Urothelium cell line (cell line): ENCODE data around the gene PDPN.
A peak's percentile ranks its signal among the peaks of the same experiment; 100 is the strongest.

Experiments used
- DNase-seq: peaks from one replicate; pipeline ENCODE4 v3.0.0; 2011; ENCODE audit warnings: low spot score, mixed read lengths
- FAIRE-seq: peaks from 2 replicates; lab custom pipeline; 2011; peaks lifted over from hg19 to GRCh38; lab: Jason Lieb, UNC

The PDPN gene

DNA sequence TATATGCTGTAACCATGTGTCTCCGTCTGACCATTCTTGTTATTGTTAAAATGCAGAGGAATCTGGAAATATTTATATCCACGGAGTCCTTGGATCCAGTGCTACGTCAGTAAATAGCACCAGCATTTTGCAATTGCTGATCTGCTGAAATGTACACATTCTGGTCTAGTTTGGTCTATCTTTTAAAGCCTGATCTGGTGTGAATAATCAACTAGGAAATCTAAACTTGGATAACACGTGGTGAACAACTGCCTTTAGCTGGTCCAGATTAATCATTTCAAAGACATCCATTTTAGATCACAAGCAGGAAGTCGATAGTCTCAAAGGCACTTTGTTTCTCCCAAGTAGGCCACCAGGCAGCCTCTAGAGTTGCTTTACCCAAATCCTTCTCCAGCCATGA is 32.6 kb downstream of the PDPN start:
- no peak for FAIRE-seq
- no peak for DNase-seq

DNA sequence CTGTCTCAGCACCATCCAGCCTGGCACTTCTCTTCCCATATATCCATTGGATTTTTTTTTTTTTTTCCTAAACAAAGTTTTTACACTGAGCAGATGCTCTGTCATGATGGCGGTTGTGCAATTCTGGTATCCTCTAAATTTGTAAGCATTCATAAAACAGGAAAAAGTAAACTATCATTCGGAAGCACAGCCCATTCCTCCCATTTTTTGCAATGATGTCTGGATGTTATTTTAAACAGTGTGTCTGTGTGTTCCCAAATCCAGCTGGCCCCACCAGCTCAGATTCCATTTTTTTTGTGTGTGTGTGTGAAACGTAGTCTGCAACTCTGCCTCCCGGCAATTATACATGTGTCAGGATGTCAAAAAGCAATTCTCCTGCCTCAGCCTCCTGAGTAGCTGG is 33.5 kb downstream of the PDPN start:
- DNase-seq = no peak
- no peak for FAIRE-seq

DNA sequence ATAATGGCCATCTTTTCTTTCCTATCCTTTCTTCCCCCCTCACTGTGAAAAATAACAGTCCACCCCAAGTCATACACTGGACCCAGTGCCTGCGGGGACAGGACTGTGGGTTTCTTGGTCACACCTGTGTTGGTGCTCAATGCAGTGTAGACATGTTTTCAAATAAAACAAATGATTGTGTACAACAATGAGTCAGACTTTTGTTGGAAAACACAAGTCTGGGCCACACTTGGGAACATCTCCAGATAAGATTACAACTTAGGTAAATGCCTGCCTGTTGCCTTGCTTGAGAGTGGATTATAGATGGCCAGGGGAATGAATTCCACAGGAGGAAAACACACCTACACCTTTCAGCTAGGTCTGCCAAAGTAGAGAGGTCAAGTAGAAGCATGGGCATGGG is 34.1 kb downstream of the PDPN start:
- no peak for FAIRE-seq
- DNase-seq = no peak

DNA sequence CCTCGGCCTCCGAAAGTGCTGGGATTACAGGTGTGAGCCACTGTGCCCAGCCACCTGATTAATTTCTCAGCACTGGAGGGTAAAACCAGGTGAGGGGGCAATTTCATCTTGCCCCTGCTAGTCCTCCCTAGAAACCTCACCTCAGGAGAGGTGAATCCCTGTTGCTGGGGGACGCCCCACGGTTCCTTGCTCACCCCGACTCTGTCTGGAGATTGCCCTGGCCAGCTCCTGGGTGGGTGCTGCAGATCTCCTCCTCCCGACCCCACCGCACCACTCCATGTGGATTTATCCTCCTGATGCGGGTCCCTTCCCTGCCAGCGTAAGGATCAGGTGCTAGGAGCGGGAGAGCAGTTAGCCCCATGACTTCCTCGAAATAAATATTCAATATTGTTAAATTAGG is 34.9 kb downstream of the PDPN start:
- FAIRE-seq (no peak), DNase-seq (no peak)

DNA sequence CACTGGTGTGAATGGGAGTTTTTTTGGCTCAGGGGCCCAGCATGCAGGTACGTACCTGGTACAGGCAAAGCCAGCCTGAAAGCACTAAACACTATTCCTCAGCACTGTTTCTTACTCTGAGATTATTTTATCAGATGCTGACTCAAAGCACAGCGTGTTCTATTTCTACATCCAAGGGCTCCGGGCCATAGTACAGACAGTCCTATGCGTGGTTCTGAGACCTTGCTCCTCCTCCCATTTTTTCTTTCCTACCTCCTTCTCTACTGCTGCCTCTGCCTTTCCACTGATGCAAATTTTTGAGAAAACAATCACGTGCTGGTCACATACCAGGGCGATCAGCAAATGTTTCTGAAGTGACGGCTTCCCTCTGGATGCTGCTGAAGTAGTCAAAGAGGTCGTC is 36.3 kb downstream of the PDPN start:
- FAIRE-seq = no peak
- DNase-seq = no peak

DNA sequence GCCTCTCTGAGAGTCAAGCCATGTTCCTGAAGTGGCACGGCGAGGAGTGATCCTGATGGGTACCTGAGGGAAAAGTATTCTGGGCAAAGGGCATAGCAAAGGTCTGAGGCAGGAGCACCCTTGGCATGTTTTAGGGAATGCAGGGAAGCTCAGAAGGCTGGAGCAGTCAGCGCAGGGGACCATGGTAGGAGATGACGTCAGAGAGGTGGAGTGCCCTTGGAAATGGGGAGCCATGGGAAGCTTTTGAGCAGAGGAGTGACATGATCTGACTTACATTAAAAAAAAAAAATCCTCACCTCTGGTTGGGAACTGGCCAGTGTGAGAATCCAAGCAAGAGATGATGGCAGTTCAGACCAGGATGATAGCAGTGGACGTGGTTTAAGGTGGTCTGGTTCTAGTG is 37.2 kb downstream of the PDPN start:
- no peak for FAIRE-seq
- no peak for DNase-seq

DNA sequence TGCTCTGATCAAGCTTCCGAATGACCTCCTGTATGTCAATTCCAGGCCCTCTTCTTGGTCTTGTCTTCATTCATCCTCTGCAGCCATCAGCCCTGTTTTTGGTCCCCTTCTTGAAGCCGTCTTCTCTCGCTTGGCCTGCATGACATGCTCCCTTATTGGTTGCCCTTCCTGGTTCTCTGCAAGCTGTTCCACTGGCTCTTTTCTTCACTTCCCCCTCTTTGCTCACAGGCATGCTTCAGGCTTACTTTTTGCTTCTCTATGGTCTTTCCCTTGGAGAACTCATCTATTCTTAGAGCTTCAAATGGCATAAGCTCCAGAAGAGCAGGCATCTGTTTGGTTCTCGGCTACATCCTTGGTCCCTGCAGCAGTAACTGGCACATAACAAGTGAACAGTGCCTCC is 38.8 kb downstream of the PDPN start:
- FAIRE-seq (no peak), DNase-seq (no peak)

DNA sequence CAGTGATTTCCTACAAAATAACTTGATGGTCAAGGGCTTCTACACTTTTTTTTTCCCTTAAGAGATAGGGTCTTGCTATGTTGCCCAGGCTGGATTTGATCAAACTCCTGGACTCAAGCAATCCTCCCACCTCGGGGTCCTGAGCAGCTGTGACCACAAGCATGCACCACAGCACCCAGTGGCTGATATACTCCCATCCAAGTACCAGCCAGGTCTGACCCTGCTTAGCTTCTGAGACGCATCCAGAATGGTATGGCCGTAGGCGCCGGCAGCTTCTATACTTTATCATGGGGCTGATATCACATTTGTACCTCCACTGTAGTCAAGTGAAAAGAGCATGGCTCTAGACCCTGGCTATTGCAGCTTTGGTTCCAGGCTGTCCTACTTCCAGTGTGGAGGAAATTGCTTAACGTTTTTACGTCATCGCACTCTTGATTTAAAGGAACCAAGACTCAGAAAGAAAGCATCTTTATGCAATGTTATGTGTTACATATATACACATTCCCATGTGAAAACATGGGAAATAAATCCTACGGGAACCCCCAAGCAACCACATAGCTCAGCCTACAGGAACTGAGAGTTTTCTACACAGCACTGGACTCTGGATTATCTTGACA is 39.5 kb downstream of the PDPN start:
- DNase-seq (no peak), FAIRE-seq (no peak)

DNA sequence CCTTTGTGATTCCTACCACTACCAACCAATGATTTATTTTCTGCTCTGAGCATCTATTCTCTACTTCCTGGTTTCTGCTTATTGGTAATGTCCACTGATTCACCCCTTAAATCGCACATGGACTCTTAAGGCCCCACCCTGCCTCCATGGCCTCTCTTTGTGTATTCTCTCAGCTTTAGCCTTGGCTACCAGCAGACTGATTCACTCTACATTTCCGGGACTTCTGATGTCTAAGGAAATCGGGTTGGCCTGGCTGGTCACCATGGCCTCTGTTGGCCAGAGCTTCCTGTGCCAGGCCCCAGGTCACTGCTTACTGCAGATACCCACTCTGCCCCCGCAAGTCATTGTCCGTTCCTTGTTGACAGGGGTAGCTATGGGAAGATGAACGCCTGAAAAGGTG is 40.9 kb downstream of the PDPN start:
- no peak for FAIRE-seq

DNA sequence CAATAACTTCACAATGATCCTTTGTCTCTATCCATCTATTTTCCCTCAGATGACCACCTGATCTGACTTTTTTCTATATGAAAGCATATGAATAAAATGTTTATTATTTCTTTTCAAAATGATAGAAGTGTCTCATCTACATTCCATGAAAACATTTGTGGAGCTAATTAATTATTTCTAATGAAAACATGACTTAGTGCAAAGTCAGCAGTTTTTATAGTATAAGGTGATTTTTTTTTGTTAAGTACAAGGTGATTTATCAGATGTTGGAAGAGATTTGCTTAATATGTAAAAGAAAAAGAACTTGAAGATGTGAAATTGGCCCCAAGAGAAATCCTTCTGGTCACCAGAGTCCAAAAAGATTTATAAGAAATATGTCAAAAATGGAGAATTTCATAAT is 43.5 kb downstream of the PDPN start:
- FAIRE-seq = no peak
- no peak for DNase-seq

More for the DNA sequence above, 40.9 kb downstream of the PDPN start:
- no peak for DNase-seq

DNA sequence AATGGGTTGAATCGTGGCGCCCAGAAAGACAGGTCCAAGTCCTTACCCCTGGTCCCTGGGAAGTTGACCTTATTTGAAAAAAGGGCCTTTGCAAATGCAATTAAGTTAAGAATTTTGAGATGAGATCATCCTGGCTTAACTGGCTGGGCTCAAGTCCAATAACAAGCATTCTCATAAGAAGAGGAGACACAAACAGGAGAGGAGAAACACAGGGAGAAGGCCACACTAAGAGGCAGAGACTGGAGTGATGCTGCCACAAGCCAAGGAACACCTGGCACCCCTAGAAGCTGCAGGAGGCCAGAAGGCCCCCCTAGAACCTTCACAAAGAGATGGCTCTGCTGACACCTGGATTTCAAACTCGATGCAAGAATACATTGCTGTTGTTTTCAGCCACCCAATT is 44.6 kb downstream of the PDPN start:
- DNase-seq (peak; percentile 51), FAIRE-seq (no peak)

DNA sequence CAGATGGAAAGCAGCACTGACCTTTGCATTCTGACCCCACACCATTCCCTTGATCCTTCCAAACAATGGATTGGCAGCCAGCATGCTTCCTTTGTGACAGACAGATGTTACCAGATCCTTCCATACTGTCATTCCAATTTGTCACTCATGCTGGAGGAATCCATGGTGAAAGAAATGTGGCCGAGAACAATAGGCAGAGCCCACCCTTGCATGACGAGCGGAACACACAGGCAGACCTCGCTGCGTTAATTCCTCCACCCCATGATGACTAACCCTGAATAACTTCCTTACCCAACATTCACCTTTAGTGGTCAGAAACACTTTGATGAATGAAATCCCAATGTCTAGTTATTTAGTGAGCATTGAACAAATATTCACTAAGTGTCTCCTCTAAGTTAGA is 45.1 kb downstream of the PDPN start:
- FAIRE-seq (peak; percentile 50), DNase-seq (peak; percentile 78)

DNA sequence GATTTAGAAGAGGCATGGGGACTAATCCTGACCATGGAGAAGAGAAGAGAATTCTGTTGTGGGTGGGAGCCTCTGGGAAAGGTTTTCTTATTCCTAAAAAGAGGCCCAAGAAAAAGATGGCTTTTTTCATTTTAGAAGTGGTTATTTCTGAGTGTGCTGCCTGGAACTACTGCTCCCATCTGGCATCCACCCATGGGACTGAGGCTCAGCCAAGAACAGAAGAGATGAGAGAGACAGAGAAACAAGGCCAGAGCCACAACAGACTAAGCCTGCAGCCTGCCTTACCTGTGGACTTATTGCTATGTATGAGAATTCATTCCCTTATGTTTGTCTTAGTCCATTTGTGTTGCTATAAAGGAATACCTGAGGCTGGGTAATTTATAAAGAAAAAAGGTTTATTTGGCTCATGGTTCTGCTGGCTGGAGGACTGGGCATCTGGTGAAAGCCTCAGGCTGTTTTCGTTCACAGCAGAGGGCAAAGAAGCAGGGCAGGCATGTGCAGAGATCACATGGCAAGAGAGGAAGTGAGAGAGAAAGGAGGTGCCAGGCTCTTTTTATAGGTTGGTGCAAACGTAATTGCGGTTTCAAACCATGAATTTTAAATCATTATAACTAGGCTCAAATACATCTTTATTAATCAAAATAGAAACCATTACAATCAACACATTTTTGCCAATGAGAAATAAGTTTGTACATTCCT is 58.8 kb downstream of the PDPN start:
- FAIRE-seq (no peak), DNase-seq (no peak)

DNA sequence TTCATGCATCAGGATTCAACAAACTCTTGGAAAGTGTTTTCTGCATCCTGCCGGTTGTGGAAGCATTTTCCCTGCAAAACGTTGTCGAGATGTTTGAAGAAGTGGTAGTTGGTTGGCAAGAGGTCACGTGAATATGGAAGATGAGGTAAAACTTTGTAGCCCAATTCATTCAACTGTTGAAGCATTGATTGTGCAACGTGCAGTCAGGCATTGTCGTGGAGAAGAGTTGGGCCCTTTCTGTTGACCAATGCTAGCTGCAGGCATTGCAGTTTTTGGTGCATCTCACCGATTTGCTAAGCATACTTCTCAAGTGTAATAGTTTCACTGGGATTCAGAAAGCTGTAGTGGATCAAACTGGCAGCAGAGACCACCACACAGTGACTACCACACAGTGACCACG is 59.4 kb downstream of the PDPN start:
- no peak for DNase-seq
- FAIRE-seq = no peak

DNA sequence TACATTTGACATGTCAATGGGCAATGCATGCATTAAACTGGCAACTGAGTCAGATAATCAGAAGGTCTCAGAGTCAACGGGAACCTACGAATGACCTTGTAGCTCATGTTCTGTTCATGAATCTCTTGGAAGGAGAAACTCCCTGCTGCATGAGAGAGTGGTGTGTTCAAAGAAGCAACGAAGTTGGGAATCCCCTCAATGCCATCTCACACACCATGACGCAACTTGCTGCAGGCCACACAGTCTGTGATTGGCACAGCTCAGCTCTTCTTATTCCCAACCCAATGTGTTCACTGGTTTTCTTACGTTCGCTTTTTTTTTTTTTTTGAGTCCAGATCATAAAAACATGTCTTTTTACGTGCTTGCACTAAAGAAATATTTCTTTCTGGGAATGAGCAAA is 62.9 kb downstream of the PDPN start:
- FAIRE-seq (no peak), DNase-seq (no peak)

DNA sequence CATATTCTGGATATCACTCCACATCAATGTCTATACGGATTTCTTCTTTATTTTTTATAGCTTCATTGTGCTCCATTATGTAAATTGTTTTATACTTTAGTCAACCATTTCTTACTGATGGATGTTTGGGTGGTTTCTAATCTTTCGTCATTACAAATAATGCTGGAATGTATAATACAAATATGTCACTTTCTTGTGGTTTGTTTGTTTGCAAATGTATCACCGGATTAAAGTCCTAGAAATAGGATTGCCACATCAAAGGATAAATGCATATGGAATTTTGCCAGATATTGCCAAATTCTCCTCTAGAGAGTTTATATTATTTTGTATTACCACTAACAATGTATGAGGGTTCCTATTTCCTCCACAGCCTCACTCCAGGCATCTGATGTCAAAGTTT is 67.6 kb downstream of the PDPN start:
- no peak for DNase-seq

DNA sequence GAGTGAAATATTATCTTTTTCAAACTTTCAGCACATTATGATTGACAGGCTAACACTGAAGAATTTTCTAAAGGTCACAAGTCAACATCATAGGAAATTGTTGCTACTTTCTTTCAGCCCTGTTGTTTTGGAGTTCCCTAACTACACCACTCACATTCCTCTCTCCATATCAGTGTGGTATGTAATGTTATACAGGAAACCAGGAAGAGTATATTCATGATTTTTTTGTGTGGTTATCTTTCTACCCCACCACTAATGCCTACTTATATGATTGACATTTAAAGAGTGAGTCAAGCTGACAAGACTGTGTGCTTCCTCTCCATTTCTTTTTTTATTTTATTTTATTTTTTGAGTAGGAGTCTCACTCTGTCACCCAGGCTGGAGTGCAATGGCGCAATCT is 68.6 kb downstream of the PDPN start:
- FAIRE-seq (no peak), DNase-seq (no peak)

More for the DNA sequence above, 67.6 kb downstream of the PDPN start:
- no peak for FAIRE-seq

DNA sequence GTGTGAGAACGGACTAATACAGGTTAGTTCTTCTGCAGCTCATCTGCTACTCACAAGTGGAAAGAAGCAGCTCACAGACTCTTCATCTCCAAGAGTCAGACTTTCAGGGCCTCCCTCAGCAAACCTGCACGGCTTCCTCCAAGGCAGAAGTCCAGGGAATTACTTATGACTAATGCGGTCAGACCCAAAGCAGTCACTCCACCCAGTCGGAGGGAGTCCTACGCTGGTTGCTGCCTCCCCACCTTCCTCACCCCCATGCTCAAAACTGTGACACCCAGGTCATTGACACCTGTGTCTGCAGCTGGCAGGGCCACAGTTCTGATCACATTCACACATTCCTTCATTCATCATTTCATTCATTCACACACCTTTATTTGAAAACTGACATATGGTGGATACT is 77.9 kb downstream of the PDPN start:
- FAIRE-seq = peak; percentile 46
- peak; percentile 80 for DNase-seq

DNA sequence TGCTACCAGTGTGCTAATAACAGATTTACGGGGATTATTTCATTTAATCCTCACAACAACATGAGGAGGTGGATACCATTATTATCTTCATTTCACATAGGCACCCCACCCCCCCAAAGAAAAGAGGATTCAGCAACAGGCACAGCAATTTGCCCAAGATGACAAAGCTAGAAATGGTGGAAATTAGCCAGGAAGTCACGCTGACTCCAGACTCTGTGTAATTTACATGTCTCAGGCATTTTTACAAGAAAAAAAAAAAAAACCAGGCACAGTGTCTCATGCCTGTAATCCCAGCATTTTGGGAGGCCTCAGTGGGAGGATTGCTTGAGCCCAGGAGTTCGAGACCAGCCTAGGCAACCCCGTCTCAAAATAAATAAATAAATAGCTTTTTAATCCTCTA is 78.9 kb downstream of the PDPN start:
- FAIRE-seq (no peak), DNase-seq (peak; percentile 15)

DNA sequence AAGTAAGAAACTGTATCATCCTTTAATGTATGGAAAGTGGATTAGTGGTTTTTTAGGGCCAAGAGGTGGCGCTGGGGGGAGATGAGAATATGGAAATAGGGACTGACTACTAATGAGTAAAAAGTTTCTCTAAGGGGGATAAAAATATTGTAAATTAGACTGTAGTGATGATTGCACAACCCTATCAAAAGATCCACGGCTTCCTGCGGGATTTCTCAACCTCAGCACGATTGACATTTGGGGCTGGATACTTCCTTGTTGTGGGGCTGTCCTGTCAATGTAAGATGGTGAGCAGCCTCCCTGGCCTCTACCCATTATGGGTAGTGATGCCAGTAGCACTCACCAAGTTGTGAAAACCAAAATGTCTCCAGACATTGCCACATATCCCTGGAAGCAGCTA is 80.3 kb downstream of the PDPN start:
- FAIRE-seq (no peak), DNase-seq (no peak)

DNA sequence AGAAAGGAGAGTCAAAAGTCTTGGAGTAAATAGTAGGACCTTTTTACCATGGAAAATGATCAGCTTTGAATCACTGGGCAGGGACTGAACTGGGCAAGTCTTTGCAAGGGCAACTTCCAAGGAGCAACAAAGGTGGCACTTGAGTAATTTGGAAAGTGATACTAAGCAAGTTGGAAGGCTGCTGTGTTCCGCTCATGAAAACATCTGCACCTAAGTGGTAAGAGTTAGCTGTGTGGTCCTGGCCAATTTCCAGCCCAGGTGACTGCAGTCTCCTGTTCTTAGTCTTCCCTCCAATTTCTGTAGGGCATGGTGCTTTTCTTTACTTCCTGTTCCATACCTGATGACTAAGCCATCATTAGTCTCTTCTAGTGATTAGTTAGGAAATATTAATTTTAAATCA is 80.8 kb downstream of the PDPN start:
- FAIRE-seq (no peak), DNase-seq (no peak)

DNA sequence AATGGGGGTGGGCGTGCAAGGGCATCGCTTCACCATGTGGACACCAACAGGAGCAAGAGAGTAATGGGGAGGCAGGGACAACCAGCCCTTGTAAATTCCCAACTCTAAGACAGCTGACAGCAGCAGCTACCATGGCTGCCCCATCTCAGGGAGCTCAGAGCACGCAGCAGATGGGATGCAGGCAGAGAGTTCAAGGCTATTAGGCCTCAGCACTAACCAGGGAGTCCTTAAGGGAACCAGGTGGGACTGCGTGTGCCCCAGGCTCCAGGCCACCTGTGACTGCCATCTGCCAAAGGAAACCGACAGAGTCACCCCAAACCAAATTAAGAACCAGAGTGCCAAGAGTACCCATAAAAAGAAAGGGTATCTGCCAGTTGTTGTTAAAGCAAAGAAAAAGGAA is 82.7 kb downstream of the PDPN start:
- DNase-seq = no peak
- no peak for FAIRE-seq
